ENCODE results near the gene APOBEC2.
A peak's percentile ranks its signal among the peaks of the same experiment; 100 is the strongest.

APOBEC2 gene

GRCh38 chr6:41038205-41038604 is 14.8 kb upstream of the APOBEC2 start:
- DNase-seq = no peak

DNA sequence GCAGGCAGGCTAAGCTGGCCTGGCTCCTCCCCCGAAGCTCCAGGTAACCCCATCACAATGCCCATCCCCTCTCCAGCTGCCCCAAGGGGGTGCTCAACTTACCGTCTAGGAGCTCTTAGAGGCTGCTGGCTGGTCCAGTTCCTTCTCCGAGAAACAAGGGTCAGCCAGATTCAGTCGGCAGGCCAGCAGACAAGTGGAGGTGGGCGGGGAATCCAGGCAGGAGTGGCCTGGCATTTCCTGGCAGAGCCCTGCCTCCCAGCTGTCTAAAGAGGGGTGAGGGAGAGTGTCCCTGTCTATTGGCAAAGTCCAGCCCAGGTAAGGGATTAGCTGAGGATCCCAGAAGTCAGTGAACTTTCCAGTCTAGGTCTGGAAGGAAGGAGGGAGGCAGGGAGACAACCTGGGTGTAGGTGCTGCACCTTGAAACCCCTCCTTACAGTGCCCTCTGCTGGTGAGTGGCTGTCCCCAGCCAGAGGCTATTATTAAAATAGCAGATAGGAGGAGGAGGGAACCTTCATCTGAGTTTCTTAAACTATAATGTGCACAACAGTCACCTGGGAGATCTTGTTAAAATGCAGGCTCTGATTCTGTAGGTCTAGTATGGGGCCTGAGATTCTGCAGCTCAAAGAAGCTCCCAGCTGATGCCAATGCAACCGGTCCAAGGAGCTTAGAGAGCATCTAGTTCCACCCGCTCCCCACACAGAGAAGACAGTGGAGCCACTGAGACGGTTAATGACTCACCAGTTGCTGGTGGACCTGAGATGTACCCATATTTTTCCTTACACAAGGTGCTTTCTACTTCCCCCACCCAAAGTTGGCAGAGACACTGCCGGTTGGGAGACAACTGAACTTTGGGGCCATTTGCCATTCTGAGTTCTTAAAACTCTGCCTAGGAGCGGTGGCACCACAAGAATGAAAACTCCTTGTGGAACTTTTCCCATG is 13.7 kb upstream of the APOBEC2 start, which contains the start of gene UNC5CL:
Gene UNC5CL (minus strand): TSS at position 162 of the 939 bp plus-strand sequence. CDS start 4,147 bp downstream, outside the sequence.
- peak; percentile 66 for DNase-seq

- DNase-seq = no peak
Observed at GRCh38 chr6:41040101-41040939, 12.7 kb upstream of the APOBEC2 start.

GRCh38 chr6:41040940-41041536 is 12.0 kb upstream of the APOBEC2 start:
- DNase-seq = no peak

GRCh38 chr6:41042226-41043055 is 10.6 kb upstream of the APOBEC2 start, which contains the start of gene TSPO2:
TSS of gene TSPO2 (plus strand) at chr6:41042467. CDS start at chr6:41042986, 519 bp downstream.
- DNase-seq = no peak

- DNase-seq = no peak
Observed at GRCh38 chr6:41043151-41043550, 9.9 kb upstream of the APOBEC2 start.

DNA sequence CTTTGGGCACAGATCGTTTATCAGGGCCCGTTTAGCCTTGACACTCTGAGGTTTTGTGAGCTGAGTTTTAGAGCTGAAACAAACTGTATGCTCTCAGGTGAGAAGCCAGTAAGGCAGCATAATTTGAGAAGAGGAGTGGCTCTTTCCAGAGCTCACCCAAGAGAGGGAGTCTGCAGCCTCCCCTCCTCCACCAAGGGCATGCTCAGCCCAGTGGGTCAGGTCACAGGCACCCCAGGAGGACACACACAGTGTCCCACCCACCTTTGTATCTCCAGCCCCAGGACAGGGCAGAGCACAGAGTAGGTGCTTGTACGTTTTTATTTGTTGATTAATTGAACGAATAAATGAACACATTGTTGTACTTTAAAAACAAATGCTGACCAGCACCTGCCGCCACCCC is 7.3 kb upstream of the APOBEC2 start:
- no peak for DNase-seq

DNA sequence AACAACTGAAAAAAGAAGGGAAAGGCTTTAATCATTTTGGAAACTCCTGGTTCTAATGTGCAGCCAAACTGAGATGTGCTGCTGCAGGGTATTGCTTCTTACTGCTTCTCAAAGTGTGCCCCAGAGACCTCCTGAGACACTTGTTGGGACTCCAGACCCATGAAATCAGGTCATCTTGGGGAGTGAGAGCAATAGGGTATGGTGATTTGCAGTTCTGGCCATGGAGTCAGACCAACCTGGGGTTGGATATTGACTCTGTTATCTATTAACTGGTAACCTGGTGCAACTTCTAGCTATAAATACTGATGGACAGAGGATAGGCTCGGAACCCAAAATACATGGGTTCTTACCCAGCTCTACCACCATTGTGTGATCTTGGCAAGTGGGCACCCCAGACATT is 6.9 kb upstream of the APOBEC2 start:
- no peak for DNase-seq

DNA sequence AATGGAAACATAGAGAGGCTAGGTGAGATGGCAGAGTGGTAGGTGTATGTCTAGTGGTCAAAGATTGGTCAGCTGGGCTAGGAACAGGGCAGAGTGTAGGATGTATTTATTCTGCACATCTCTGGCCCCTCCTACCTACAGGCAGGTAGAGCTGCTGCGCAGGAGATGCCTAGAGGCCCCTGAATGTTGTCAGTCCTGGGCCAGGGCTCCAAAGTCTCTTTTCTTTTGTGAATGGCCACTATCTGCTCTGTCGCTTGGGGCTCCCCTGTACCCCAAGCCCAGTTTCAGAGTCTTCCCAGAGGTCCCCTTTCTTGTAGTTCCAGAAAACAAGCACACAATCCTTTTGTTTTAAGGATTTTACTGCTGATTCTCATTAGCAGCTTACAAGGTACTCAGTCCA is 5.7 kb upstream of the APOBEC2 start:
- DNase-seq = no peak

- DNase-seq = no peak
Observed at GRCh38 chr6:41047745-41048732, 5.0 kb upstream of the APOBEC2 start.

DNA sequence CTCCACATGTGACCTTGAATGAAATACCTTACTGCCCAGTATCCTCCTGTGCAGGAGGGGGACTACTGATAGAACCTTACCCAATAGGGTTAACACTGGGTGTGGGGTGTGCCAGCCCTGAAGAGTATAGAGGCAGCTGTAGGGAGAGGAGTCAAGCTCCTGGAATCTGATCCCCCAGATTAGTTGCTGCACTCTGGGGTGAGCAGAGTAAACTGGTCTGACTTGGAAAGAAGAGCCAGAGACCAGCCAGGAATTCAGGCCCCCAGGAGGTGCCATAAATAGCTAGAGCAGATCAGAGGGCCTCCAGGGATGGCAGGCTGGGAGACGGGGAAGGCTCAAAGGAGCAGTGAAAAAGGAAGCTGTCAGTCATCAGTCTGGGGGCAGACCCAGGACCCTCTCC is 3.5 kb upstream of the APOBEC2 start:
- DNase-seq = no peak

- no peak for DNase-seq
Observed at GRCh38 chr6:41049955-41050354, 3.0 kb upstream of the APOBEC2 start.

GRCh38 chr6:41050536-41050935 is 2.5 kb upstream of the APOBEC2 start:
- no peak for DNase-seq

GRCh38 chr6:41051873-41052272 is 1.1 kb upstream of the APOBEC2 start:
- peak; percentile 21 for DNase-seq

GRCh38 chr6:41054511-41054910 is 1.5 kb downstream of the APOBEC2 start:
- no peak for DNase-seq

- DNase-seq = no peak
Observed at GRCh38 chr6:41055149-41055548, 2.1 kb downstream of the APOBEC2 start.

GRCh38 chr6:41056768-41057490 is 3.9 kb downstream of the APOBEC2 start:
- no peak for DNase-seq

GRCh38 chr6:41058783-41059181 is 5.8 kb downstream of the APOBEC2 start:
- DNase-seq = no peak

DNA sequence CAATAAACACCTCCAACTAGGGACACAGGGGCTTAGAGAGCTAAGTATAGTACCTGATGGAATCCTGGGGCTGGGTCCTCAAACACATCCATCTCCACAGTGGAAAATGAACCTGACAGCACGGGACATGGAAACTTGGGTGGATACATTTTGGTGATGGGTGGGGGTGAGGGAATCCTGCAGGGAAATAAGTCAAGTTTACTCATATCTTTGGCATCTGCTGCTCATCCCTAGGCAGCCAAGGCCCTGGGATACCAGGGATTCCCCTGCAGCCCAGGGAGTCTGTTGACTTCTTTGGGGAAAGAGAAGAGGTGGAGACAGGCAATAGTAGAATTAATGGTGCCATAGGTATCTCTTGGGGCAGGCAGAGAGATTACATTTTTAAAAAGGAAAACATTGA is 6.6 kb downstream of the APOBEC2 start:
- no peak for DNase-seq

- DNase-seq = no peak
Observed at GRCh38 chr6:41061196-41061726, 8.3 kb downstream of the APOBEC2 start.

All from NCI-H2029 treated with DMSO at 0.1 percent for 48 hours (cell line).